Measurements from ENCODE around the gene AFAP1.

GRCh38 chr4:7716010-7716721 is 223.5 kb downstream of the AFAP1 start:
- TF ChIP-seq POLR2A (IDR thresholded peaks at IDR 0.05) (no peak), CTCF (IDR thresholded peaks at IDR 0.05) (no peak)

Measured in uterus (tissue), 2 donors.